Measurements from ENCODE around the gene APOD.
A peak's percentile ranks its signal among the peaks of the same experiment; 100 is the strongest.

APOD gene

GRCh38 chr3:195526492-195526891 lies 57.2 kb downstream of the APOD start:
- no peak for TF ChIP-seq CTCF (IDR thresholded peaks at IDR 0.05; ENCODE audit: borderline replicate concordance, control extremely low read depth, extremely low read depth, insufficient read depth, missing control alignments)
- in situ Hi-C loops (cut with MboI; ENCODE audit: low sequenced_read_pairs, unreplicated experiment), result loop anchor here (25.0 kb wide), 1 partner anchor 839 kb away; the partner anchor contains the start of gene FAM43A
- DNase-seq (ENCODE audit: low spot score), result no peak

GRCh38 chr3:195524171-195524896 lies 59.4 kb downstream of the APOD start:
- DNase-seq (ENCODE audit: low spot score), result no peak
- in situ Hi-C loops (cut with MboI; ENCODE audit: low sequenced_read_pairs, unreplicated experiment), result loop anchor here (5.0 kb wide), 1 partner anchor 252 kb away; the partner anchor contains the start of gene XXYLT1
- no peak for TF ChIP-seq CTCF (IDR thresholded peaks at IDR 0.05; ENCODE audit: borderline replicate concordance, control extremely low read depth, extremely low read depth, insufficient read depth, missing control alignments)

DNA sequence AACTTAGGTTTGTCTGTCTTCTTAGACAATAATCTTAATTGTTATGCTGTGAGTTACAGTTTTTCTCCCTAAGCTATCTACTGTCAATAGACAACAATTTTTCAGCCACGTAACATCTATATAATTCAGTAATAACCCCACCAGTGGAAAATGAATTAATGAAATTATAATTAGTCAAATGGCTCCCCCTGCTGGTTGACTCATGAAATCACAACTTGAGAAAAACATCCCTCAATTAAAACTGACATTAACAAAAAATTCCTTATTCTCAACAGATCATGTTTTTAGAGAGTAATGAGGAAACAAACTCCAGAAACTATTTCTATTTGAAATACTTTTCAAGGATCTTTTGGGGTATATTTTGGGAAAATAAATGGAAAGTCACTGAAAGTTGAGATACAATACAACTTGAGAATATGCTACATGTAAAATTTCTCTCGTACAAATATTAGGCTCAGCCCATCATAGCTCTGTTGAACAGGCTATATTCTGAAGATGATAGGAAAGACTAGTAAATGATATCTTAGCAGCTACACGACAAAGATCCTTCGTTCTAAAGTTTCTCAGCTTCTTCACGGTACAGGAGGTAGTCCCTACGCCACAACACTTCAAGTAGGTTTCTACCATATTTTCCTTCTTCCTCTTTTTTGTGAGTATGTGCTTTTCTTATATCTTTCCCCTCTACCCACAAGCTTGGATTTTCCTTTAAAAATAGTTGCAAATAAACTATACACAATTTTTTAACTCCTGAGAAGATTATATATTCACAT lies 61.3 kb downstream of the APOD start:
- DNase-seq (ENCODE audit: low spot score), result peak; percentile 57
- TF ChIP-seq CTCF (IDR thresholded peaks at IDR 0.05; ENCODE audit: borderline replicate concordance, control extremely low read depth, extremely low read depth, insufficient read depth, missing control alignments), result peak; percentile 46
- in situ Hi-C loops (cut with MboI; ENCODE audit: low sequenced_read_pairs, unreplicated experiment), result loop anchor here (5.0 kb wide), 1 partner anchor 250 kb away; the partner anchor contains the start of gene XXYLT1
